Endodermal cell (in vitro differentiated cells): Measurements from ENCODE around the gene ELFN1. TPM values are rescaled to one million over a fixed set of nuclear protein-coding genes. Genes with fewer than 3 reads are reported as not detected.

Experiments
- DNase-seq: peaks from one replicate; pipeline ENCODE4 v3.0.0-alpha.2; 2017
- H3K27ac ChIP-seq: 2 replicates; pipeline ENCODE4 v1.5.1; 2013; ENCODE audit warnings: mild to moderate bottlenecking, low read depth, low read length, moderate library complexity
- H3K27me3 ChIP-seq: 2 replicates; pipeline ENCODE4 v1.6.1; 2013; ENCODE audit warnings: mild to moderate bottlenecking, low read length, moderate library complexity; ENCODE audit not compliant: insufficient read depth, control insufficient read depth, poor library complexity, severe bottlenecking
- H3K36me3 ChIP-seq: 2 replicates; pipeline ENCODE4 v1.7.0; 2013; ENCODE audit warnings: mild to moderate bottlenecking, low read length, moderate library complexity; ENCODE audit not compliant: control insufficient read depth, insufficient read depth
- H3K4me1 ChIP-seq: one replicate; pipeline ENCODE4 v1.7.0; 2013; ENCODE audit warnings: low read length; ENCODE audit not compliant: control insufficient read depth, insufficient read depth
- H3K4me3 ChIP-seq: 2 replicates; pipeline ENCODE4 v1.5.1; 2013; ENCODE audit warnings: mild to moderate bottlenecking, low read length, moderate library complexity
- H3K9ac ChIP-seq: 2 replicates; pipeline ENCODE4 v1.6.1; 2013; ENCODE audit warnings: mild to moderate bottlenecking, low read length, moderate library complexity; ENCODE audit not compliant: poor library complexity, severe bottlenecking; ENCODE audit errors: extremely low read depth
- H3K9me3 ChIP-seq: 2 replicates; pipeline ENCODE4 v1.6.1; 2013; ENCODE audit warnings: mild to moderate bottlenecking, low read length, moderate library complexity; ENCODE audit not compliant: control insufficient read depth
- H3K27ac Mint-ChIP-seq: 2 replicates; pipeline ENCODE4 v1.8.0; 2020; ENCODE audit warnings: mixed read lengths
- H3K27me3 Mint-ChIP-seq: 2 replicates; pipeline ENCODE4 v1.8.0; 2021; ENCODE audit warnings: mild to moderate bottlenecking, mixed read lengths; ENCODE audit not compliant: insufficient read depth
- H3K36me3 Mint-ChIP-seq: 2 replicates; pipeline ENCODE4 v1.8.0; 2020; ENCODE audit warnings: low read depth, mixed read lengths
- H3K4me1 Mint-ChIP-seq: 2 replicates; pipeline ENCODE4 v1.8.0; 2020; ENCODE audit warnings: mixed read lengths
- H3K4me3 Mint-ChIP-seq: 2 replicates; pipeline ENCODE4 v1.8.0; 2020; ENCODE audit warnings: mild to moderate bottlenecking, moderate library complexity, mixed read lengths
- H3K9me3 Mint-ChIP-seq: 2 replicates; pipeline ENCODE4 v1.8.0; 2020; ENCODE audit warnings: mild to moderate bottlenecking, mixed read lengths
- CTCF ChIP-seq: fragments of 200-600 bp; sonication (generic); conservative IDR thresholded peaks from 2 replicates; pipeline ENCODE4 v1.5.0; 2021; ENCODE audit warnings: antibody characterized with exemption, mild to moderate bottlenecking
- WGBS, 2 experiments: methylation state at CpG; one replicate each; pipeline versions ENCODE4 v1.1.5 to v1.1.7; 2013; ENCODE audit warnings: missing lambda C conversion rate in 2 of 2, mixed read lengths in 1 of 2; ENCODE audit not compliant: insufficient coverage in 1 of 2, insufficient read length in 1 of 2; 5-methylcytosine and 5-hydroxymethylcytosine counted together
- total RNA-seq, 2 donors: library from RNA; stranded (reverse); fragmentation: NEBNext Ultra II Directional in 1 of 2; extraction: Animal tissue kit (Norgen Biotek cat#: 25700) in 1 of 2; gene quantifications; 2 replicates in 1 of 2; 3 replicates in 1 of 2; pipeline ENCODE4 v1.2.1, GENCODE V29; 2021

The ELFN1 gene
- total RNA-seq, 2 donors from 2014 or later = 2.1 to 5.0 TPM

DNA sequence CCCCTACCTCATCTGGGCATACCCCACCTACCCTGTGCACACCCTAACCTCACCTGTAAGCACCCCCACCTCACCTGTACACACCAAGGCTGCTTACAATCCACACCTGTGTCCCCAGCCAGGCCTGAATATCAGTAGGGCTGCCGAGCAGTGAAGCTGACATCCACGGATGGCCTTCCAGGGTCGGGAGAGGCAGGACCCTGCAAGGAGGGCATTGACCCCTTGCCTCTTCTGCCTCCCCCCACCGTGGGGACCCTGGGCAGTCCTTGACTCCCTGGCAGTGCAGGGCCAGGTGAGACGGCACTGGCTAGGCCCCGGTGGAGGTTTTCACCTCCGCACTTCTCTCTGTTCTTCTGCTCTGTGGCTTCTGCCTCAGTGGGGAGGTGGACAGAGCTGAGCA is 37.6 kb upstream of the ELFN1 start:
- Mint-ChIP-seq H3K27me3 (peaks cover 6% of the 10 kb centered on the region), H3K4me1 (no peaks in the 10 kb centered on the region), H3K36me3 (no peaks in the 10 kb centered on the region), H3K27ac (no peak overlapping the region), H3K9me3 (peaks cover 22% of the 10 kb centered on the region), H3K4me3 (no peak overlapping the region)
- no peak for TF ChIP-seq CTCF
- DNase-seq = no peak
- Histone ChIP-seq H3K9ac (no peak overlapping the region), H3K36me3 (no peaks in the 10 kb centered on the region), H3K27me3 (no peaks in the 10 kb centered on the region), H3K4me1 (no peaks in the 10 kb centered on the region), H3K27ac (no peak overlapping the region), H3K9me3 (peaks cover 7% of the 10 kb centered on the region), H3K4me3 (no peak overlapping the region)
- 76 to 83% methylated on average over 5 to 7 of the region's 7 CpGs for WGBS, 2 experiments

DNA sequence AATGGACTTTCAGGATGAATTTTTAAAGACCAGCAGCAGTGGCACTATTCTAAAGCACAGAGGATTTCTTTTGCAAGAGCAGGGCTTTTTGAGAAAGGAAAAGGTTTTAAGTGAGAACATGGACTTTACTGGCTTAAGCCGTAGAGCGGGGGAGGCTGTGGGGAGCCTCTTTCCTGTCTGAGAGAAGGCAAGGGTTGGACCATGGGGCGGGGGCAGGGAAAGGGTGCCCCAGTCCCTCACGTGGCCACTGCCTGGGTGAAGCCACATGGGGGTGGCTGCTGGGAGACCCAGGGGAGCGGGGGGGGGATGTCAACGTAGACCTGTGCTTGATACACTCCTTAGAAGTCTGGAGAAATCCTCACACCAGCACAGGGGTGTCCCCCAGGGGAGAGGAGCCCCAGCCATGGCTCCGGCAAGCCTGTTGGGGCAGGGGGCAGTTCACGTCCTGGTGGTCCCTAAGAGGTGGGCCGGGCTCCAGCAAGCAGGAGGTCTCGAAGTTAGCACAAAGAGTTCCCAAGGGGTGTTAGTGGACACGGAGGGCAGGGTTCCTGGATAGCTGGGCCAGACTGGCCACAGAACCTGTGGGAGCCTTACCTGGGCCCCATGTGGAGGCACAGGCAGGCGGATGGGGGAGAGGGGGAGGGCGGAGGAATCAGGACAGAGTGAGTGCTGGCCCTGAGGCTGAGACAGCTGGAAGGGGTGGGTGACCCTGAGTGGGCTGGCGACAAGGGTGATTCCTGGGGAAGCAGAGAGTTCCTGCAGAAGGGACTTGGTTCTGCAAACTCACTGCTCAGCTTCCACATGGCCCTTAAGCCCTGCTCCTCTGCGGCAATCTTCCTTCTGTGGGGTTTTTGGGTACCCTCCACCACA is 36.9 kb upstream of the ELFN1 start:
- Histone ChIP-seq H3K9me3 (peaks cover 7% of the 10 kb centered on the region), H3K4me1 (no peaks in the 10 kb centered on the region), H3K36me3 (no peaks in the 10 kb centered on the region), H3K9ac (no peak overlapping the region), H3K27me3 (no peaks in the 10 kb centered on the region), H3K27ac (no peak overlapping the region), H3K4me3 (no peak overlapping the region)
- 82 to 89% methylated on average over 5 to 15 of the region's 15 CpGs for WGBS, 2 experiments
- no peak for DNase-seq
- H3K4me3 Mint-ChIP-seq = no peak overlapping the region
- no peaks in the 10 kb centered on the region for H3K4me1 Mint-ChIP-seq
- H3K36me3 Mint-ChIP-seq = no peaks in the 10 kb centered on the region
- TF ChIP-seq CTCF = no peak
- H3K27ac Mint-ChIP-seq = no peak overlapping the region
- H3K27me3 Mint-ChIP-seq = peaks cover 6% of the 10 kb centered on the region
- peaks cover 26% of the 10 kb centered on the region for H3K9me3 Mint-ChIP-seq

- H3K9me3 ChIP-seq = peaks cover 7% of the 10 kb centered on the region
- H3K4me3 ChIP-seq = no peak overlapping the region
- no peak overlapping the region for H3K9ac ChIP-seq
- H3K27me3 ChIP-seq = no peaks in the 10 kb centered on the region
- H3K9me3 Mint-ChIP-seq = peaks cover 24% of the 10 kb centered on the region
- WGBS, 2 experiments = 88 to 96% methylated on average over 1 of the region's 1 CpG
- no peaks in the 10 kb centered on the region for H3K36me3 Mint-ChIP-seq
- H3K27ac ChIP-seq = no peak overlapping the region
- H3K4me3 Mint-ChIP-seq = no peak overlapping the region
- H3K27me3 Mint-ChIP-seq = peaks cover 2% of the 10 kb centered on the region
- H3K4me1 ChIP-seq = no peaks in the 10 kb centered on the region
- DNase-seq = no peak
- H3K4me1 Mint-ChIP-seq = no peaks in the 10 kb centered on the region
- no peak for TF ChIP-seq CTCF
- no peaks in the 10 kb centered on the region for H3K36me3 ChIP-seq
- H3K27ac Mint-ChIP-seq = no peak overlapping the region
Observed at GRCh38 chr7:1635401-1635800, 34.7 kb upstream of the ELFN1 start.
